Left hindlimb (tissue), 1 donor: Measurements from ENCODE around the gene PRKAR1B.
"Not testable (repeated sequence)": the region's sequence is repeated elsewhere in the genome, so short reads cannot be mapped to it uniquely, and the experiment has no call there.

ENCODE experiments used
- DNase-seq: peaks from one replicate; pipeline ENCODE4 v3.0.0-alpha.2; 2018

The PRKAR1B gene

GRCh38 chr7:638256-639011 lies 88.6 kb downstream of the PRKAR1B start:
- peak; percentile 12 for DNase-seq

- no peak for DNase-seq
Observed at GRCh38 chr7:637826-638225, 89.3 kb downstream of the PRKAR1B start.

- peak; percentile 47 for DNase-seq
Observed at GRCh38 chr7:636396-636795, 90.7 kb downstream of the PRKAR1B start.

- not testable (repeated sequence) for DNase-seq
Observed at GRCh38 chr7:635687-636382, 91.2 kb downstream of the PRKAR1B start.

GRCh38 chr7:635227-635626 lies 91.9 kb downstream of the PRKAR1B start:
- no peak for DNase-seq

- no peak for DNase-seq
Observed at GRCh38 chr7:633381-634018, 93.6 kb downstream of the PRKAR1B start.

- DNase-seq, result no peak
Observed at GRCh38 chr7:632831-633210, 94.3 kb downstream of the PRKAR1B start.

GRCh38 chr7:631964-632830 lies 94.9 kb downstream of the PRKAR1B start:
- no peak for DNase-seq

GRCh38 chr7:631291-631711 lies 95.8 kb downstream of the PRKAR1B start:
- no peak for DNase-seq

GRCh38 chr7:630539-630938 lies 96.5 kb downstream of the PRKAR1B start:
- no peak for DNase-seq

GRCh38 chr7:630111-630511 lies 97.0 kb downstream of the PRKAR1B start:
- no peak for DNase-seq

GRCh38 chr7:628826-629225 lies 98.3 kb downstream of the PRKAR1B start:
- DNase-seq, result no peak

GRCh38 chr7:628402-628763 lies 98.7 kb downstream of the PRKAR1B start:
- DNase-seq, result no peak

GRCh38 chr7:627661-628401 lies 99.2 kb downstream of the PRKAR1B start:
- no peak for DNase-seq

GRCh38 chr7:625376-625971 lies 101.6 kb downstream of the PRKAR1B start:
- DNase-seq, result no peak

- no peak for DNase-seq
Observed at GRCh38 chr7:623464-623863, 103.6 kb downstream of the PRKAR1B start.

- no peak for DNase-seq
Observed at GRCh38 chr7:621572-622285, 105.4 kb downstream of the PRKAR1B start.

GRCh38 chr7:620885-621284 lies 106.2 kb downstream of the PRKAR1B start:
- DNase-seq, result no peak

GRCh38 chr7:620056-620455 lies 107.0 kb downstream of the PRKAR1B start:
- no peak for DNase-seq

- no peak for DNase-seq
Observed at GRCh38 chr7:619368-619840, 107.7 kb downstream of the PRKAR1B start.
